Muscle layer of duodenum (tissue), 2 donors: ENCODE data around the gene MAP4K4.
"Not testable (repeated sequence)": the region's sequence is repeated elsewhere in the genome, so short reads cannot be mapped to it uniquely, and the experiment has no call there.

Source experiments
- H3K27ac ChIP-seq: one replicate; pipeline ENCODE4 v1.7.0; 2013; ENCODE audit warnings: mild to moderate bottlenecking, low read length
- H3K27me3 ChIP-seq: one replicate; pipeline ENCODE4 v1.7.0; 2013; ENCODE audit warnings: low read depth, mild to moderate bottlenecking, control low read depth, low read length
- H3K36me3 ChIP-seq, 2 donors: one replicate each; pipeline ENCODE4 v1.7.0; 2013; ENCODE audit warnings: low read length in 2 of 2, control low read depth in 1 of 2, mild to moderate bottlenecking in 1 of 2; ENCODE audit not compliant: insufficient read depth in 2 of 2, control insufficient read depth in 1 of 2
- H3K4me1 ChIP-seq, 2 donors: one replicate each; pipeline ENCODE4 v1.7.0; 2013; ENCODE audit warnings: low read length in 2 of 2, mild to moderate bottlenecking in 2 of 2, control low read depth in 1 of 2, moderate library complexity in 1 of 2; ENCODE audit not compliant: insufficient read depth in 2 of 2, control insufficient read depth in 1 of 2
- H3K4me3 ChIP-seq, 2 donors: one replicate each; pipeline ENCODE4 v1.7.0; 2013; ENCODE audit warnings: low read length in 2 of 2, low read depth in 1 of 2, mild to moderate bottlenecking in 1 of 2
- H3K9me3 ChIP-seq, 2 donors: one replicate each; pipeline ENCODE4 v1.7.0; 2013; ENCODE audit warnings: low read length in 2 of 2, control low read depth in 1 of 2, mild to moderate bottlenecking in 1 of 2; ENCODE audit not compliant: control insufficient read depth in 1 of 2
- donor health status: healthy.

The MAP4K4 gene

DNA sequence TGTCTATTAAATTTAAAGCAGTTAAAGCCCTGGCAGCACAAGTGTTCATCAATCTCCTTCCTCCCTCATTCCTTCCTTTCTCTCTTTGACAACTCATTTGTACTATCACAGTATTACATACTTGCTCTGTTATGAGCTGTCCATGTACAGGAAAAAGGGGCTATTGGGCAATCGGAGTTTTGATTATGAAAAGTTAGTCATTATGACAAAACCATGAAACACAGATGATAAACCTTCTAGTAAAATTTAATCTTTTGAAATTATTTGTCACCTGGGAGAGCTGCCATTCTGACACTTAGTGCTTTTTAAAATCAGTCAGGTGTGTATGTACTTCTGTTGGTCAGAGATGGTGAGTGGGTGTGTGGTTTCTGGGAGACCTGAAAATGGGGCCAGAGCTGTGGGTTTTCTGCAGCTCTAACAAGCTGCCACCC lies 39.4 kb downstream of the MAP4K4 start:
- no peak overlapping the region for H3K27ac ChIP-seq
- H3K4me1 ChIP-seq, result peaks cover 38 to 55% of the 10 kb centered on the region in 2 donors
- H3K4me3 ChIP-seq, result no peak overlapping the region

DNA sequence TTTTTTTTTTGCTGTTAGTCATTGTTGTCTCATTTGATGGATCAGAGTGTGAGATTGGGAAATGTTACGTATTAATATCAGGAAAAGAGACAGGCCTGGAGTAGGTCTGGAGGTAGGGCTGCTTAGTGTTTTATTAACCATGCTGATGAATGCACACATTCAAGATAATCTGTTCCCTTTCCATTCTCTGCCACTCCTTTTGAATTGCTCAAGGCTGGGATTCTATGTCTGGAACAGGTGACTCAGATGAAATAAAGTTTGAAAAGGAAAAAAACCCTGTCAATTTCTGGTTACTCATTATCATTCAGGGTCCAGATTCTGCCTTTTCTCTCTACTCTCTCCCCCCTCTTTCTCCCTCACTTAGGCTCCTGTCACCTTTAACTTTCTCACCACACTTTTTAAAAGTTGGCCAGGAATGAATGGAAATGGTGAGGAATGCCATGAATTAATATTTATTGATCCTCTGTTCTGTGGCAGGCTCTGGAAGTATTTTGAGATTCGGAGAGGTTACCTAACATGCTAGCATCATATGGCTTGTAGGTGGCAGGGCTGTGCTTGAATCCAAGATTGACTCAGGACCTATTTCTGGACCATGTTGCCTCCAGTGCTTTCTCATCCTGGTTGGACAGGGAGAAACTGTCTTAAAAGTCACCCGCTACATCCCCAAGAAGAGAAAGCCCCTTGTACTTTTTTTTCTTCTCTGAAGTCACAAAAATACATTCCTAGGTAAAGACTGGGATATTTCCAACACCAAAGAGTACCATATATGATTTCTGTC lies 40.2 kb downstream of the MAP4K4 start:
- no peak overlapping the region for H3K4me3 ChIP-seq
- H3K9me3 ChIP-seq, result no peaks in the 10 kb centered on the region
- peak overlapping the region; percentile 52 for H3K27ac ChIP-seq
- peaks cover 44 to 63% of the 10 kb centered on the region in 2 donors for H3K4me1 ChIP-seq
- H3K27me3 ChIP-seq, result no peaks in the 10 kb centered on the region
- no peaks in the 10 kb centered on the region for H3K36me3 ChIP-seq

More for the DNA sequence above, 39.4 kb downstream of the MAP4K4 start:
- no peaks in the 10 kb centered on the region for H3K9me3 ChIP-seq
- H3K27me3 ChIP-seq, result no peaks in the 10 kb centered on the region
- H3K36me3 ChIP-seq, result no peaks in the 10 kb centered on the region

DNA sequence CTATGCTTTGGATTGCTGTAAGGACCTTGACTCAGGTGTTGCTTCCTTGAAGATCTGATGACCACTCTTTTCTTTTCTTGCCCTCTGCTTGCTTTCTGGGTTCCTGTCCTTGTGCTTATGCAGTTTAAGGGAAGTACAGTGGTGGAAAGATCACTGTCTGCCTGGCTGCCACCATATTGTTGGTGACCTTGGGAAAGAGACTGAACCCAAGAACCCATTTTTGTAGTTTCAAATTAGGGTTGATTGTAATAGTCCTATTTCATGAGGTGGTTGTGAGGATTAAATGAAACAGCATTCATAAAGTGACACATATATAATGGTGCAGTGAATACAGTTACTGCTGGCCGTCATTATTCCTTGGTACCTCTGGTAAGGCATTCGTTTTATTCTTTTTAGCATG lies 41.1 kb downstream of the MAP4K4 start:
- H3K36me3 ChIP-seq, result no peaks in the 10 kb centered on the region
- no peaks in the 10 kb centered on the region for H3K27me3 ChIP-seq
- H3K9me3 ChIP-seq, result no peaks in the 10 kb centered on the region
- peaks cover 36 to 60% of the 10 kb centered on the region in 2 donors for H3K4me1 ChIP-seq
- H3K27ac ChIP-seq, result no peak overlapping the region
- H3K4me3 ChIP-seq, result no peak overlapping the region

DNA sequence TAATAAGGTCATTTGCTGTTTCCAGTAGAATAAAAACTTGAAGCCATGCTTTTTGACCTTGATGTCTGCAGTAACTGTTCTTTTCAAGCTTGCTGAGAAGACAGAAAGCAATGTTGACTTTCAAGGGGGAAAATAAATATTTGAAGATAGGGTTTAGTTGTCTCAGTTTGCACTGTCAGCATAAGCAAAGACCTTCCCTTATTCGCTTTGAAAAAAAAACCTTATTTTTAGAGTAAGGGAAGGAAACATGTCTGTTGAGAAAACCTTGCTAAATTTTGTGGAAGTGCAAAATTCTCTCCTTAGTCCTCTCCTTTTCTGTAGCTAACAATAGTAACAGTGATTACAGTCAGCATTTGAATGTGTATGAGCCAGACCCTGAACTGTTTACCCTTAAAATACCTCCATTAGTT lies 43.1 kb downstream of the MAP4K4 start:
- no peak overlapping the region for H3K27ac ChIP-seq
- H3K4me1 ChIP-seq, result peaks cover 25 to 52% of the 10 kb centered on the region in 2 donors
- no peaks in the 10 kb centered on the region for H3K27me3 ChIP-seq

DNA sequence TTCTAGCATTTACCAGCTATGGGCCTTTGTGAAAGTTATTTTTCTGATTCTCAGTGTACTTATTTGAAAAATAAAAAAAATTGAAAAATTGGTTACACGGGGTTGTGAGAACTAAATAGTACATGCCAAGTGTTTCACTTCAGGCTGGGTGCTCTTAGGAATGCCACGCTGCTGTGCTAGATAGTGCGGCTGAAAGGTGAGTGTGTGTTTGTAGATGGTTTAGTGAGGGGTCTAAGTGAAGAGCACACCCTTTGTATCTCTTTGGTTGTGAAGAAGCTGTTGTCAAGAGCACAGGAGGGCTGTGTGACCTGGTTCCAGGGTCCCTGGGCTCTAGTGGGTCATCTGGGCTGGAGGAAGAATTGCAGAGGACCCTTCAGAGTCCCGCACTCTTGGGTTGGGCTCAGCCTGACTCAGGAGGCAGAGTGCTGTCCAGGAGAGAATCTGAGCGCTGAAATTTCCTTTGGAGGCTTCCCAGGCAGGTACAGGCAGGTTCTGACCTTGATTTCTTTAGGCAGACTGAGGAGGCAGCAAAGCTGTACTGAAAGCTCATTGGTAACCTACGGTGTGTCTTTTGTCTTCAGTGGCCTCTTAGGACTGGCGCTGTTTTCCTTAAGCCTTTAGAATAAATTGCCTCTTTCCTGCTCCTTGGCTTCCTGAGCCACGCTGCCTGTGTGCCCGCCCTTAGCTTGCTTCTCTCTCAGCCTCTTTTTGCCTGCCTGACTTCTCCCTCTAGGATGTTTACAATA lies 44.4 kb downstream of the MAP4K4 start:
- H3K27ac ChIP-seq, result peak overlapping the region; percentile 37
- no peak overlapping the region for H3K4me3 ChIP-seq
- H3K4me1 ChIP-seq, result peaks cover 26 to 46% of the 10 kb centered on the region in 2 donors
- H3K9me3 ChIP-seq, result no peaks in the 10 kb centered on the region
- H3K36me3 ChIP-seq, result no peaks in the 10 kb centered on the region
- H3K27me3 ChIP-seq, result no peaks in the 10 kb centered on the region

More for the DNA sequence above, 43.1 kb downstream of the MAP4K4 start:
- no peaks in the 10 kb centered on the region for H3K9me3 ChIP-seq
- H3K4me3 ChIP-seq, result no peak overlapping the region
- no peaks in the 10 kb centered on the region for H3K36me3 ChIP-seq

DNA sequence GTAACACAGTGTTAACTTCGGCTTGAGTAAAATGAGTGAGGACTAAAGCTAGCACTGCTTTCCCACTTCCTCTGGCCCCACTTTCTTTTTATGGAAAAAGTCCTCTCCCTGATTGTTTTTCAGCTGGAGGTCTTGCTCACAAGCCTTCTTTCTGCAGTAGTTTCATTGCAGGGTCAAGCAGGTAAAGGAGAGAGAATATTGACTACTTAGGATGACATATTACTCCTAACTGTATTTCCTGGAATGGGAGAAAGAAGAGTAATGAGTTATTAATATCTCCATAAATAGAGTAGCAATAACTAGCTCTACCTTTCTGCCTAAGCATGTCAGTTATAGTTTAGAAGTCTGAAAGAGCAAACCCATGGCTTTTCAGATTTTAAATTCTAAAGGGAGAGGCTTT lies 45.0 kb downstream of the MAP4K4 start:
- Histone ChIP-seq H3K9me3 (no peaks in the 10 kb centered on the region), H3K36me3 (no peaks in the 10 kb centered on the region), H3K27ac (peak overlapping the region; percentile 37), H3K27me3 (no peaks in the 10 kb centered on the region), H3K4me1 (peaks cover 25 to 47% of the 10 kb centered on the region in 2 donors), H3K4me3 (no peak overlapping the region)

DNA sequence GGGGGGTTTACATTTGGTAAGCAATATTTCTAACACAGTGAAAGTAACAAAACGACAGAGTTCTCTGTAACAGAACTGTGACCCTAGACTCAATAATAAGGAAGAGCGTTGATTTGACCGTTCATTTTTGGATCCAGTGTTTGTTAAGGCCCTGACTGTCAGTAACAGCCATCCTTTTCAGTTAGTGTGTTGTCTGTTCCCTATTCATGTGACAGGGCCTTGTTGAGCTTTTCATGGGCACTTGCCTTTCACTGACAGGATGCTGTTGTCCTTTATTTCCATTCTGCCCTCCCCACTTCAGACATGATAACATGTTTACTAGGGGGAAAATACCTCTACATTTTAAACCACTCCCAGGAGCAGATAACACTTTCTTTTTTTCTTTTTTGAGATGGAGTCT lies 45.8 kb downstream of the MAP4K4 start:
- H3K27ac ChIP-seq, result no peak overlapping the region
- H3K4me3 ChIP-seq, result no peak overlapping the region
- no peaks in the 10 kb centered on the region for H3K27me3 ChIP-seq
- peaks cover 21 to 48% of the 10 kb centered on the region in 2 donors for H3K4me1 ChIP-seq
- no peaks in the 10 kb centered on the region for H3K36me3 ChIP-seq
- no peaks in the 10 kb centered on the region for H3K9me3 ChIP-seq

DNA sequence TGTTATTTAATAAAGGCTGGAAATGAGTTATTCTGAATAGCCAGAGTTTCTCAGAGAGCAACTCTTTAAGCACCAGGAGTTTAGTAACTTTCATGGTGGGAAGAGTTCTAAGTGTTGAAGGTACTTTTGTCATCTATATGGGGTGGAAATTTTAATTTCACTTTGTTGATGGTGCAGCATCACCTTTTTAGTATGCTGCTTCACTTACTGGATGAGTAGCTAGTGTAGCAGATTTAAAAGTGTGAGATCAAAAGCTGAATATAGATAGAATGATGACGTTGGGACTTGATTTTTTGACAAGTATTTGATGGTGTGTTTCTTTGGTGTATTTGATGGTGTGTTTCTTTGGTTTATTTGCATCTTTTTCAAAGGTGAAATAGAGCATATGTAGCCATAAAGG lies 47.3 kb downstream of the MAP4K4 start:
- Histone ChIP-seq H3K27me3 (no peaks in the 10 kb centered on the region), H3K27ac (no peak overlapping the region), H3K9me3 (no peaks in the 10 kb centered on the region), H3K36me3 (no peaks in the 10 kb centered on the region), H3K4me1 (peaks cover 21 to 43% of the 10 kb centered on the region in 2 donors), H3K4me3 (no peak overlapping the region)

DNA sequence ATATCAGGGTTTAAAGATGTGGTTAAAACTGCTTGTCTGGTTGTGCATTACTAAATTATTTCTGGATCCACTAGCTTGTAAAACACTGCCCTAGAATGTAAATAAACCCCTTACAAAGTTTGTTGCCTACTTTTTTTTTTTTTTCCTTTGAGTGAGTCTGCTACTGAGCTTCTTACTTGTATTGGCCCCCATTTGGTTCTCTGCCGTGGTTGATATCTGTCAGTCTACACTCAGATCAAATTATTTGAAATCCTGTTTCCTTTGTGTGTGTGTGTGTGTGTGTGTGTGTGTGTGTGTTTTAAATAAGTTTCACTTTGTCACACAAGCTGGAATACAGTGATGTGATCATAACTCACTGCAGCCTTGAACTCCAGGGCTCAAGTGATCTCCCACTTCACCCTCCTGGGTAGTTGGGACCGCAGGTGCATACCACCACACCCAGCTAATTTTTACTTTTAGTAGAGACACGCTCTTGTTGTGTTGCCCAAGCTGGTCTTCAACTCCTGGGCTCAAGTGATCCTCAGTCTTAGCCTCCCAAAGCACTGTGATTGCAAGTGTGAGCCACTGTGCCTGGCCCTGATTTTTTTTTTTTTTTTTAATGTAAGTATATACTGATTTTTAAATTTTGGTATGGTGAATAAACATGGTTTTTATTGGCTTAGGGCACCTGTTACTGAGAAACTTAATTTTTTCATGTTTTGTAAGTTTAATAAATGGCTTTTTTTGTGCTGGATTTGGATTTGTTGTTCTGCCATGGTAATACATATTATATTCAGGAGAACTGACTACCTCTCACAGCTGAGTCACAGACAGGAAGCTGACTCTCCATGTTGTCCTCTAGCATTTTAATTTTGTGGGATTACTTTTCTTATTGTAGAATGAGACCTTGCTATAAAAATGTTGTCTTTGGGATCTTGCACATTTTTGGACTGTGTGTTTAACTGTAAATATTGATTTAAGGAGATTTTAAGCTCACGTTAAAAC lies 48.5 kb downstream of the MAP4K4 start:
- no peaks in the 10 kb centered on the region for H3K27me3 ChIP-seq
- H3K4me3 ChIP-seq, result no peak overlapping the region
- H3K4me1 ChIP-seq, result peaks cover 21 to 48% of the 10 kb centered on the region in 2 donors
- H3K9me3 ChIP-seq, result no peaks in the 10 kb centered on the region
- no peak overlapping the region for H3K27ac ChIP-seq
- H3K36me3 ChIP-seq, result no peaks in the 10 kb centered on the region

DNA sequence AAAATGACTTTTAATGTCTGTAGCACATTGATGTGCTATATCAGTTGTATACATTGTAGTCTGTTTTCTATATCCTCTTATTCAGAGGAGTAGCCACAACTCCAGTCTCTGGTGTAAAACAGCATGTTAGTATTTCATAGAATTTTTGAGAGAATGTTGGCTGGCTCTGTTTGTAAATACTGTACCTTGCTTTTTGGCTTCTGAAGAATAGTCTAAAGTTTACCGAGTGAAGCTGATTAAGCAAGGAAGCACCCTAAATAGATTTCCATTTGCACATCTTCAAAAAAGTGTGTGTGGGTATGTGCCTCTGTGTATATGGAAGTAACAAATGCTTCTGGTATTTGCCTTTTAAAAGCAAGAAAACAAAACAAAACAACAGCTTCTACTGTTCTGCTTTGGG lies 50.5 kb downstream of the MAP4K4 start:
- Histone ChIP-seq H3K27me3 (no peaks in the 10 kb centered on the region), H3K4me1 (peaks cover 10 to 49% of the 10 kb centered on the region in 2 donors)

DNA sequence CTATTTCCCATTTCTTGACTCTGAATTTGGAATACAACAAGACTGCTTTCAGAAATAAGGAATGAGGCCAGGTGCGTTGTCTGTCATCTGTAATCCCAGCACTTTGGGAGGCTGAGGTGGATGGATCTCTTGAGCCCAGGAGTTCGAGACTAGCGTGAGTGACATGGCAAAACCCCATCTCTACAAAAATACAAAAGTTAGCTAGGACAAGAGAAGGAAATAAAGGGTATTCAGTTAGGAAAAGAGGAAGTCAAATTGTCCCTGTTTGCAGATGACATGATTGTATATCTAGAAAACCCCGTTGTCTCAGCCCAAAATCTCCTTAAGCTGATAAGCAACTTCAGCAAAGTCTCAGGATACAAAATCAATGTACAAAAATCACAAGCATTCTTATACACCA lies 51.0 kb downstream of the MAP4K4 start:
- H3K36me3 ChIP-seq, H3K9me3 ChIP-seq, H3K4me3 ChIP-seq, H3K27ac ChIP-seq, H3K27me3 ChIP-seq: not testable (repeated sequence)
- peaks cover 15 to 50% of the 10 kb centered on the region in 2 donors for H3K4me1 ChIP-seq

More for the DNA sequence above, 50.5 kb downstream of the MAP4K4 start:
- Histone ChIP-seq H3K4me3 (no peak overlapping the region), H3K9me3 (no peaks in the 10 kb centered on the region), H3K36me3 (no peaks in the 10 kb centered on the region), H3K27ac (no peak overlapping the region)
